HepG2 (cell line): ENCODE results near the gene NOX4. TPM values are rescaled to one million over a fixed set of nuclear protein-coding genes. Genes with fewer than 3 reads are reported as not detected.

Source experiments
- ATAC-seq: fragments of 200-7000 bp; cut with Tn5 transposase; 3 replicates; pipeline ENCODE4 v1.9.1; 2020; ENCODE audit warnings: mild to moderate bottlenecking, moderate library complexity
- BruUV-seq: library from RNA; stranded (reverse); fragments of 400-500 nt; replicated peaks from 2 replicates; lab custom pipeline; 2021; lab: Mats Ljungman, UMichigan
- CTCF ChIA-PET: fragments of 300-600 bp; formaldehyde crosslinking; extraction: SDS; loops from one replicate; lab custom pipeline; 2021; ENCODE audit warnings: low total read pairs, inconsistent platforms, low intra/inter-chr PET ratio; lab: Yijun Ruan, JAX
- POLR2A ChIA-PET: fragments of 350-600 bp; sonication (Branson Sonifier 250); formaldehyde crosslinking; loops from one replicate; lab custom pipeline; 2020; ENCODE audit warnings: antibody characterized with exemption, inconsistent platforms; lab: Yijun Ruan, JAX
- DNase-seq: peaks from one replicate; pipeline ENCODE4 v3.0.0-alpha.2; 2015; ENCODE audit warnings: low spot score
- FAIRE-seq: peaks from 3 replicates; lab custom pipeline; 2011; peaks lifted over from hg19 to GRCh38; lab: Jason Lieb, UNC
- H2AFZ ChIP-seq: one replicate; pipeline ENCODE4 v1.6.1; 2011; ENCODE audit warnings: low read length, inconsistent platforms
- H3K27ac ChIP-seq: fragments of 300-600 bp; 3 replicates; pipeline ENCODE4 v1.8.0; 2011; ENCODE audit warnings: mixed run types, mild to moderate bottlenecking, mixed read lengths, low read length, inconsistent platforms; ENCODE audit not compliant: insufficient read depth; ENCODE audit errors: extremely low read length
- H3K27me3 ChIP-seq, 2 experiments: fragments of 200-600 bp in 1 of 2; 2 replicates in 1 of 2; 3 replicates in 1 of 2; pipeline versions ENCODE4 v1.6.0 to v1.8.0; 2011; ENCODE audit warnings: low read length in 2 of 2, mild to moderate bottlenecking in 2 of 2, moderate library complexity in 2 of 2, inconsistent platforms in 1 of 2; ENCODE audit not compliant: insufficient read depth in 2 of 2, control insufficient read depth in 1 of 2
- H3K36me3 ChIP-seq, 2 experiments: fragments of 200-600 bp in 1 of 2; replicated peaks in 1 of 2; 2 replicates in 1 of 2; 3 replicates in 1 of 2; pipeline versions ENCODE4 v1.5.1 to v1.8.0; 2011; ENCODE audit warnings: low read length in 2 of 2, inconsistent platforms in 1 of 2; ENCODE audit not compliant: insufficient read depth in 2 of 2, control insufficient read depth in 1 of 2
- H3K4me1 ChIP-seq: 2 replicates; pipeline ENCODE4 v1.5.1; 2012; ENCODE audit warnings: low read length, inconsistent platforms; ENCODE audit not compliant: insufficient read depth
- H3K4me2 ChIP-seq: 2 replicates; pipeline ENCODE4 v1.6.0; 2011; ENCODE audit warnings: low read depth, low read length, inconsistent platforms
- H3K4me3 ChIP-seq, 3 experiments: fragments of 200-600 bp in 1 of 3; sonication (generic), shearing (Covaris generic) in 1 of 3; replicated peaks in 1 of 3; 2 replicates each; pipeline ENCODE4 v1.5.1; 2011 to 2016; ENCODE audit warnings: low read length in 3 of 3, inconsistent platforms in 2 of 3, low read depth in 2 of 3, mild to moderate bottlenecking in 2 of 3, control low read depth in 1 of 3, mixed read lengths in 1 of 3; ENCODE audit not compliant: insufficient read depth in 1 of 3
- H3K79me2 ChIP-seq: one replicate; pipeline ENCODE4 v1.6.1; 2011; ENCODE audit warnings: low read length, inconsistent platforms; ENCODE audit not compliant: insufficient read depth
- H3K9ac ChIP-seq: 2 replicates; pipeline ENCODE4 v1.6.0; 2011; ENCODE audit warnings: mild to moderate bottlenecking, low read depth, low read length, inconsistent platforms; ENCODE audit not compliant: insufficient read depth
- H3K9me3 ChIP-seq: 2 replicates; pipeline ENCODE4 v1.5.1; 2012; ENCODE audit warnings: mild to moderate bottlenecking, low read length
- H4K20me1 ChIP-seq: 2 replicates; pipeline ENCODE4 v1.6.0; 2011; ENCODE audit warnings: inconsistent platforms, mild to moderate bottlenecking, low read length, moderate library complexity; ENCODE audit not compliant: insufficient read depth
- CCDC6 ChIP-seq: sonication (generic); formaldehyde crosslinking; IDR thresholded peaks from 2 replicates; pipeline ENCODE4 v1.8.1; 2022; ENCODE audit warnings: mild to moderate bottlenecking, missing genetic modification reagents, moderate library complexity
- FOSL2 ChIP-seq: sonication (generic); formaldehyde crosslinking; IDR thresholded peaks from 2 replicates; pipeline ENCODE4 v1.4.0; 2020; ENCODE audit warnings: missing genetic modification reagents
- HNF1A ChIP-seq, 2 experiments: sonication (generic) in 1 of 2; formaldehyde crosslinking in 1 of 2; IDR thresholded peaks; 2 replicates each; pipeline versions ENCODE4 v1.4.0 to v1.6.1; 2016 to 2020; ENCODE audit warnings: borderline replicate concordance in 1 of 2, low read depth in 1 of 2, mild to moderate bottlenecking in 1 of 2, missing genetic modification reagents in 1 of 2
- MBNL3 ChIP-seq: fragments of 250-450 bp; sonication (Bioruptor Pico); conservative IDR thresholded peaks from 2 replicates; pipeline ENCODE4 v1.8.0; 2022; ENCODE audit warnings: mild to moderate bottlenecking, inconsistent platforms
- NFKB2 ChIP-seq: sonication (generic); formaldehyde crosslinking; IDR thresholded peaks from 2 replicates; pipeline ENCODE4 v1.4.0; 2020; ENCODE audit warnings: missing genetic modification reagents, borderline replicate concordance
- RARA ChIP-seq: IDR thresholded peaks from 2 replicates; pipeline ENCODE4 v1.6.1; 2016; ENCODE audit warnings: missing genetic modification reagents, missing compliant biosample characterization
- SUZ12 ChIP-seq: fragments of 150-350 bp; IDR thresholded peaks from 2 replicates; pipeline ENCODE4 v1.6.1; 2014; ENCODE audit warnings: low read depth, low read length
- TOPORS ChIP-seq: sonication (generic); formaldehyde crosslinking; IDR thresholded peaks from 2 replicates; pipeline ENCODE4 v1.8.0; 2023; ENCODE audit warnings: mild to moderate bottlenecking, missing genetic modification reagents
- ZBTB1 ChIP-seq: sonication (generic); formaldehyde crosslinking; IDR thresholded peaks from 2 replicates; pipeline ENCODE4 v1.4.0; 2020; ENCODE audit warnings: missing genetic modification reagents, borderline replicate concordance
- ZFAT ChIP-seq: sonication (generic); formaldehyde crosslinking; conservative IDR thresholded peaks from 2 replicates; pipeline ENCODE4 v1.8.1; 2023; ENCODE audit warnings: missing genetic modification reagents, inconsistent platforms
- ZNF598 ChIP-seq: sonication (generic); formaldehyde crosslinking; IDR thresholded peaks from 2 replicates; pipeline ENCODE4 v1.5.1; 2020; ENCODE audit warnings: mild to moderate bottlenecking, missing genetic modification reagents, borderline replicate concordance
- ZNF674 ChIP-seq: sonication (generic); formaldehyde crosslinking; IDR thresholded peaks from 2 replicates; pipeline ENCODE4 v1.5.0; 2020; ENCODE audit warnings: low read depth, mild to moderate bottlenecking, missing genetic modification reagents
- ZNF737 ChIP-seq: sonication (generic); formaldehyde crosslinking; IDR thresholded peaks from 2 replicates; pipeline ENCODE4 v1.5.0; 2020; ENCODE audit warnings: missing genetic modification reagents, mild to moderate bottlenecking, borderline replicate concordance
- ZNF792 ChIP-seq: IDR thresholded peaks from 2 replicates; pipeline ENCODE4 v1.6.1; 2016
- WGBS: methylation state at CpG from one replicate; pipeline ENCODE4 v1.1.6; 2017; ENCODE audit warnings: low lambda C conversion rate; 5-methylcytosine and 5-hydroxymethylcytosine counted together
- in situ Hi-C: cut with HindIII; loops from 2 replicates; pipeline ENCODE4 v1.10.0; 2017; ENCODE audit warnings: low pct_unique_long_range_greater_than_20kb; ENCODE audit not compliant: extremely low pct_ligation_motif_present
- intact Hi-C: fragments of 100-400 bp; cut with micrococcal nuclease; formaldehyde crosslinking; loops from one replicate; pipeline ENCODE4 v1.10.0; 2022; ENCODE audit not compliant: unreplicated experiment
- polyA plus RNA-seq, 8 experiments: library from polyadenylated mRNA; depleted of rRNA in 3 of 8; stranded (reverse) in 7 of 8; unstranded in 1 of 8; fragments of >200 nt; fragmentation: Illumina TruSeq in 4 of 8; extraction: Trizol in 4 of 8; gene quantifications; 2 replicates each; pipeline versions ENCODE4 v1.2.1 to v1.2.3, GENCODE V29; 2011 to 2016; ENCODE audit warnings: low read depth in 4 of 8, missing spikeins in 1 of 8, mixed read lengths in 1 of 8; ENCODE audit not compliant: insufficient read depth in 1 of 8
- total RNA-seq, 5 experiments: library from RNA; depleted of rRNA; stranded (reverse); fragments of >200 nt; fragmentation: Illumina TruSeq; extraction: Trizol; gene quantifications; 2 replicates each; pipeline ENCODE4 v1.2.3, GENCODE V29; 2016; ENCODE audit warnings: low read depth in 1 of 5
- TF ChIP-seq, protein P1 (sequence below): IDR thresholded peaks from 2 replicates; pipeline ENCODE4 v1.6.1; 2016; ENCODE audit warnings: missing compliant biosample characterization, missing genetic modification reagents, borderline replicate concordance

NOX4 gene
- total and polyA plus RNA-seq, 2 of the 13 experiments (the other 11 are each of a cell fraction or from before 2014, with no cell fraction given): not detected

DNA sequence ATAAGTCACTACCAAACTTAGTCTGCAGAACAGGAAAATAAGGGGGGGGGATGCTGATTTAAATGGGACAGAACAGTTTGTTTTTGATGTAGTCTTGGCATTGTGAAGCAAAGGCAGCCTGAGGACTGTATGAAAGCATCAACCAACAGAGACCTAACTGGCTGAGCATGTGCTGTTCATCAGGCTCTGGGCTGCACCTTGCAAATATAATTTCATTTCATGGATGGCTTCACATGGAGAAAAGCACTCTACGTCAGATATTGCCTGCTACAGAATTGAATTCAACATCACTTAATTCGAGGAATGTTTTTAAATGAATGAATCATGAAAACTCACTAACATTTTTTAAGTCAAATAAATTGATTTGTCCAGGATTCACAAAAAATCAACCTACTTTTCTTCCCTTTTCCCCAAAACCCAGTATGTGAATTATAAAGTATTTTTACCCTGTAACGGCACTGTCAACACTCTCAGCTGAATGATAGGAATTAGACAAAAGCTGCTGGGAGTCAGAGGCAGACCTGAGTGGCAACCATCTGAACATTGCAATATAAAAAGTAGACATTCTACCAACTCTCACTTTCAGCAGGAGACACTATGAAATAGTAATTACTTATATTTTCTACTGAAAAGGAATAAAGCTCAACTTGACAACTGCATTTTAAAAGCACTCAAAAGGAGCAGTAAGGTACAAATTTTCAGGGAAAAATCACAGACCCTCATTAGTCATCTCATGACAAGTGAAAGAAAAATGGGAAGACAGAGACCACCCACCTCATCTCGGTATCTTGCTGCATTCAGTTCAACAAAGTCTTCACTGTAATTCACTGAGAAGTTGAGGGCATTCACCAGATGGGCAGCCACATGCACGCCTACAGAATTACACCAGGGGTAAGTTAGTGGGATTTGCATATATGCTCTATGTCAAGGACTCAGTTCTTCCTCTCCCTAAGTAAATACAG lies 47.5 kb downstream of the NOX4 start:
- no peaks in the 10 kb centered on the region for H3K4me1 ChIP-seq
- H3K9ac ChIP-seq: no peak overlapping the region
- TF ChIP-seq MBNL3 (CRISPR knock-in tag) (no peak), ZBTB1 (CRISPR knock-in tag) (no peak), RARA (CRISPR knock-in tag) (no peak), ZNF792 (CRISPR knock-in tag) (no peak), ZFAT (CRISPR knock-in tag) (no peak), HNF1A (IDR thresholded peaks at IDR 0.05; ENCODE audit: low read depth) (no peak), HNF1A (CRISPR knock-in tag; IDR thresholded peaks at IDR 0.05; ENCODE audit: borderline replicate concordance) (no peak), CCDC6 (CRISPR knock-in tag) (no peak), ZNF674 (CRISPR knock-in tag) (no peak), SUZ12 (no peak), ZNF737 (CRISPR knock-in tag) (no peak), NFKB2 (no peak), ZNF598 (no peak), FOSL2 (no peak), TOPORS (CRISPR knock-in tag) (no peak)
- TF ChIP-seq, protein P1, sequence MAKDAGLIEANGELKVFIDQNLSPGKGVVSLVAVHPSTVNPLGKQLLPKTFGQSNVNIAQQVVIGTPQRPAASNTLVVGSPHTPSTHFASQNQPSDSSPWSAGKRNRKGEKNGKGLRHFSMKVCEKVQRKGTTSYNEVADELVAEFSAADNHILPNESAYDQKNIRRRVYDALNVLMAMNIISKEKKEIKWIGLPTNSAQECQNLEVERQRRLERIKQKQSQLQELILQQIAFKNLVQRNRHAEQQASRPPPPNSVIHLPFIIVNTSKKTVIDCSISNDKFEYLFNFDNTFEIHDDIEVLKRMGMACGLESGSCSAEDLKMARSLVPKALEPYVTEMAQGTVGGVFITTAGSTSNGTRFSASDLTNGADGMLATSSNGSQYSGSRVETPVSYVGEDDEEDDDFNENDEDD: no peak
- FAIRE-seq (no peak), DNase-seq (no peak), ATAC-seq (no peak)
- 2% methylated on average over 5 of the region's 5 CpGs for WGBS
- ChIA-PET CTCF (no interaction called here), POLR2A (no interaction called here)
- H2AFZ ChIP-seq: no peak overlapping the region
- no peak overlapping the region for H3K4me2 ChIP-seq
- in situ Hi-C loops (no loop called here), intact Hi-C loops (no loop called here)
- no peaks in the 10 kb centered on the region for H3K9me3 ChIP-seq
- no TSS peak for BruUV-seq
- H3K79me2 ChIP-seq: no peaks in the 10 kb centered on the region
- no peaks in the 10 kb centered on the region for H3K36me3 ChIP-seq
- no peak overlapping the region for H3K27ac ChIP-seq
- no peaks in the 10 kb centered on the region for H3K27me3 ChIP-seq
- no peak overlapping the region for H3K4me3 ChIP-seq
- H4K20me1 ChIP-seq: no peaks in the 10 kb centered on the region
